Activated CD4-positive, alpha-beta T cell treated with anti-CD3 and anti-CD28 coated beads, Interleukin-2, amount 50 U/mL, for 16 hours (primary cell): ENCODE measurements around the gene FUCA2.
"Not testable (repeated sequence)": the region's sequence is repeated elsewhere in the genome, so short reads cannot be mapped to it uniquely, and the experiment has no call there.

Source experiments
- DNase-seq: peaks from one replicate; pipeline ENCODE4 v3.0.0-alpha.2; 2020

Gene FUCA2

GRCh38 chr6:143496974-143497373 lies 14.5 kb downstream of the FUCA2 start:
- no peak for DNase-seq

- DNase-seq: no peak
Observed at GRCh38 chr6:143490775-143491174, 20.7 kb downstream of the FUCA2 start.

DNA sequence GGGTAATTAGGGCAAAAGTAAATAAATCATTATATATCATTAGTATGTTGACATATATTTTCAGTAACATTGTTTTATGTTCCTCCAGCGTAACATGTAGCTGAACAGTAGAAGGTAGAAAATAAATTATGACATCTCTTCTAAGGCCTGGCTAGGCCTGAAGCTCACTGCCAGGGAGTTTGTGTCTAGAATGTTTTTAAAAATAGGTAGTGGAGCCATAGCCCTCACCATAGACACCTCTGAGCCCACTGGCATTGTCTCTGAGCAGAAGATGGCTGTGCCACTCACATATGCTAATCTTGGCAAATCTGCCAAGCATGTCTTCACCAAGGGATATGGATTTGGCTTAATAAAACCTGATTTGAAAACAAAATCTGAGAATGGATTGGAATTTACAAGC lies 21.3 kb downstream of the FUCA2 start:
- no peak for DNase-seq

DNA sequence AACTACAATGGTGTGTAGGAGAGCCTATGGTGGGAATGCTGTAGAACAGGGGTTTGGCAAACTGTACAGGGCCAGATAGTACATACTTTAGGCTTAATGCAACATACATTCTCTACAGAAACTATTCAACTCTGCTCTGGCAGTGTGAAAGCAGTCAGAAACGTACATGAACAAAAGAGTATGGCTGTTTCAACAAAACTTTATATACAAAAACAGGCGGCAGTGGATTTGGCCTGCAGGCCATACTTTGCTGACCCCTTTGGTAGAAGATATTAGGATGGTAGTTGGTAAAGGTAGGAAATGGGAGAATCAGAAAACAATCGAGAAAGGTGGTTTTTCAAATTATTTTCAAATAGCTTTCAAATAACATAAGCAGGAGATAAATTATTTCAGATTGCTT lies 24.8 kb downstream of the FUCA2 start:
- DNase-seq: no peak

DNA sequence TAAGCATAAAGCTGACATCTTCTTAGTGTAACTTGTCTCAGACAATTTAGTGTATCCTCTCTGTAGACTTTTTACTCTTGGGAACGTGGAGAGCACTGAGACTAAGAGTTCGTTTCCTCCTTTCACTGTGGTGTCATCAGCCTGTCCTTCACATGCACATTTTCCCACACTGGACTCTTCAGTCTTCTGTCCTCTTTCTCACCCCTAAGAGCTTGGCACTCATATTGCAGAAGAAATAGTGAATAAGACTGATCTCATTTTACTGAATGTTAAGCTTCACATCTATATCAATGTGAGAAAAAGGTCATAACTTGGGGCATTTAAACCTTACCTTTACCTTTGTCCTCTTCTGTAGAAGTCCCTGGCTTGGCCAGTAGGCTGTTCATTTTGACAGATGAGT lies 25.6 kb downstream of the FUCA2 start:
- no peak for DNase-seq

- no peak for DNase-seq
Observed at GRCh38 chr6:143482593-143482992, 28.9 kb downstream of the FUCA2 start.

DNA sequence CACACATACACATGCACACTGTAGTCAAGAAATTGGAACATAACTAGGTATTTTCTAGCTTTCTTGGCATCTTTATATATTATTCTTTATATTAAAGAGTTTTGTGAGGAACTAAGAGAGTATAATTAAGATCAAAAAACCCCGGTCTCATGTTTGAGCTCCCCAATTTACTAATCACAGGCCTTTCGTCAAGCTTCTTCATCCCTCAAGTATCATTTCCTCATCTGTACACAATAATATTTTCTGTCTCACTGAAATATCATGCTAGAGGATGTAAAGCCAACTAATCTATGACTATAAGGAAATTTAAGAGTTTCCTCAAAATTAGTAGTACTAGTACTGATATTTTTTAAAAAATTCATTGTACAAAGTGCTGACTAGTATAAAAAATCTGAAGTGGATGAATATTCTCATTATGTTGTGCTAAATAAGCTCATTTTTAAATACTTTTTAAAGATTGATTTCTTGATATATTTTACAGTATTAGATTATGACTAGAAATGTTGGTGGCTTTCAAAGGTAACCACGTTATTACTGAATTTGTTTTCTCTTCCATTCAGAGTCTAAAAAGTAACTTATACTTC lies 32.9 kb downstream of the FUCA2 start:
- DNase-seq: no peak

- DNase-seq: no peak
Observed at GRCh38 chr6:143476545-143476944, 35.0 kb downstream of the FUCA2 start.

GRCh38 chr6:143471822-143472221 lies 39.7 kb downstream of the FUCA2 start:
- no peak for DNase-seq

DNA sequence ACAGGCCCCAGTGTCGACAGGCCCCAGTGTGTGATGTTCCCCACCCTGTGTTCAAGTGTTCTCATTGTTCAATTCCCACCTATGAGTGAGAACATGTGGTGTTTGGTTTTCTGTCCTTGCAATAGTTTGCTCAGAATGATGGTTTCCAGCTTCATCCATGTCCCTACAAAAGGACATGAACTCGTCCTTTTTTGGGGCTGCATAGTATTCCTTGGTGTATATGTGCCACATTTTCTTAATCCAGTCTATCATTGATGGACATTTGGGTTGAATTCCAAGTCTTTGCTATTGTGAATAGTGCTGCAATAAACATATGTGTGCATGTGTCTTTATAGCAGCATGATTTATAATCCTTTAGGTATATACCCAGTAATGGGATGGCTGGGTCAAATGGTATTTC lies 42.7 kb downstream of the FUCA2 start:
- not testable (repeated sequence) for DNase-seq

GRCh38 chr6:143468026-143468425 lies 43.5 kb downstream of the FUCA2 start:
- DNase-seq: no peak

GRCh38 chr6:143465546-143465945 lies 46.0 kb downstream of the FUCA2 start:
- DNase-seq: no peak

- no peak for DNase-seq
Observed at GRCh38 chr6:143457563-143458359, 53.8 kb downstream of the FUCA2 start.

- DNase-seq: no peak
Observed at GRCh38 chr6:143451531-143451930, 60.0 kb downstream of the FUCA2 start.

DNA sequence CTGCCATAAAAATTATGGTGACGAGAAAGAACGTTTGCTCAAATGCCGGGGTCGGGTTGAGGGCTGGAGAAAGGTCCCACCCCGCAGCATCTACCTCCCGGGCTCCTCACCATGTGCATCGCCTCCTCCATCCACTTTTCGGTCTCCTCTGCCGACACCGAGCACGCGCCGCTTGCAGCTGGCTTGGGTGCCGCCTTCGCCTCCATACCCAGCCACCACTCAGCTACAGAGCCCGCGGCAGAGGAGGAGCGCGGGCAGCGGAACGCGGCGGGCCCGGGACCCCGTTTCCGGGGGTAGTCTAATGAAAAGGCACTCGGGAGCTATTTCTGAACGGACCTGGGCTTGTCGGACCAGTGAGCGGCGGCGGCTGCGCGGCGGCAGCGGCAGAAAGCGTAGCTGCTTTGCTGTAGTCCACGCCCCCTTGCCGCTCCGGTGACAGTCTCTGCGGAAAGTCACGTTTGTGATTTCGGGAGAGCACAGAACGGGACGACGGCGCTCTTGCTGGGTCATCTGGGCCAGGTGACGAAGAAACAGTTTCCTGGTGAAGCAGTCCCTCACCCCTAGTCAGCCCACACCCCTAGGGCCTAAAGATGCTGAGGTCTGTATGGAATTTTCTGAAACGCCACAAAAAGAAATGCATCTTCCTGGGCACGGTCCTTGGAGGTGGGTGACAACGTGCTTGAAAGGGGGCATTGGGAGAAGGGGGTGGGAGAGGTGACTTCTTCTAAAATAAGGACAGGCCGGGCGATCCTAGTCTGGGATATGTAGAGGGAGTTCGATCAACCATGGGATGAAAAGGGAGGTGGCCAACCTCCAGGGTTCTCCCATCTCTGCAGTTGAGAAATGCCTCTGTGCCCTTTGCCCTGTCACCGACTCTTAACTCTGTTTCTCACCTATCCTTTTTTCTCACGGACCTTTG lies 60.8 kb downstream of the FUCA2 start, which contains the start of the genes ADAT2 and PEX3:
Gene ADAT2, minus strand, starts transcription at position 243 of the 919 bp plus-strand sequence. Its CDS starts 37 bp downstream, at position 206.
Gene PEX3, plus strand, starts transcription at position 353 of the 919 bp plus-strand sequence. Its CDS starts 238 bp downstream, at position 591.
- DNase-seq: peak; percentile 95

- DNase-seq: peak; percentile 32
Observed at GRCh38 chr6:143449714-143450452, 61.6 kb downstream of the FUCA2 start.

GRCh38 chr6:143449082-143449713 lies 62.3 kb downstream of the FUCA2 start:
- DNase-seq: no peak

GRCh38 chr6:143447865-143448264 lies 63.7 kb downstream of the FUCA2 start:
- DNase-seq: not testable (repeated sequence)
